Activated CD8-positive, alpha-beta memory T cell treated with anti-CD3 and anti-CD28 coated beads for 24 hours (primary cell): ENCODE data around the gene WNT3A.

Experiments used
- DNase-seq: peaks from one replicate; pipeline ENCODE4 v3.0.0-alpha.2; 2020

The WNT3A gene

GRCh38 chr1:228087771-228088251, 81.0 kb downstream of the WNT3A start:
- DNase-seq: no peak

- no peak for DNase-seq
These were observed 82.0 kb downstream of the WNT3A start for GRCh38 chr1:228088586-228089498.

- no peak for DNase-seq
These were observed 83.0 kb downstream of the WNT3A start for GRCh38 chr1:228089519-228090380.

- no peak for DNase-seq
These were observed 83.8 kb downstream of the WNT3A start for GRCh38 chr1:228090613-228091081.

- DNase-seq: no peak
These were observed 84.3 kb downstream of the WNT3A start for GRCh38 chr1:228091084-228091483.

- no peak for DNase-seq
These were observed 85.7 kb downstream of the WNT3A start for GRCh38 chr1:228092342-228093049.

GRCh38 chr1:228093050-228093906, 86.5 kb downstream of the WNT3A start:
- DNase-seq: peak; percentile 51

- no peak for DNase-seq
These were observed 87.7 kb downstream of the WNT3A start for GRCh38 chr1:228094432-228095016.

- peak; percentile 45 for DNase-seq
These were observed 88.4 kb downstream of the WNT3A start for GRCh38 chr1:228095161-228095560.

GRCh38 chr1:228095938-228096337, 89.1 kb downstream of the WNT3A start:
- no peak for DNase-seq

GRCh38 chr1:228096416-228097332, 89.9 kb downstream of the WNT3A start:
- DNase-seq: peak; percentile 54

GRCh38 chr1:228097333-228098081, 90.7 kb downstream of the WNT3A start:
- peak; percentile 55 for DNase-seq

- peak; percentile 54 for DNase-seq
These were observed 91.6 kb downstream of the WNT3A start for GRCh38 chr1:228098323-228098931.

GRCh38 chr1:228099331-228099732, 92.5 kb downstream of the WNT3A start:
- DNase-seq: peak; percentile 55

GRCh38 chr1:228100822-228101613, 94.2 kb downstream of the WNT3A start:
- DNase-seq: peak; percentile 63

- peak; percentile 65 for DNase-seq
These were observed 94.8 kb downstream of the WNT3A start for GRCh38 chr1:228101614-228101993.

GRCh38 chr1:228101994-228102790, 95.4 kb downstream of the WNT3A start:
- DNase-seq: peak; percentile 80
